Kidney epithelial cell (primary cell): Measurements from ENCODE around the gene TDRD7. TPM values are rescaled to one million over a fixed set of nuclear protein-coding genes. Genes with fewer than 3 reads are reported as not detected.

Source experiments
- DNase-seq: peaks from one replicate; pipeline ENCODE4 v3.0.0-alpha.2; 2010; ENCODE audit warnings: low read depth
- H3K27me3 ChIP-seq: 2 replicates; pipeline ENCODE4 v1.6.0; 2011; ENCODE audit warnings: low read length; ENCODE audit not compliant: control insufficient read depth, insufficient read depth
- H3K36me3 ChIP-seq: 2 replicates; pipeline ENCODE4 v1.5.1; 2011; ENCODE audit warnings: low read length; ENCODE audit not compliant: control insufficient read depth, insufficient read depth
- H3K4me3 ChIP-seq: 2 replicates; pipeline ENCODE4 v1.5.1; 2011; ENCODE audit warnings: low read depth, mild to moderate bottlenecking, control low read depth, low read length
- total RNA-seq: library from RNA; depleted of rRNA; stranded (reverse); fragments of >200 nt; gene quantifications from 2 replicates; pipeline ENCODE4 v1.2.3, GENCODE V29; 2015
- TF ChIP-seq, protein P1 (sequence below): IDR thresholded peaks from 2 replicates; pipeline ENCODE4 v1.5.1; 2011; ENCODE audit warnings: mild to moderate bottlenecking, moderate library complexity, low read length, control low read depth, inconsistent platforms; ENCODE audit not compliant: insufficient read depth, poor library complexity, severe bottlenecking

TDRD7 gene
- total RNA-seq, 1 donor from 2014 or later, result 8.3 TPM

DNA sequence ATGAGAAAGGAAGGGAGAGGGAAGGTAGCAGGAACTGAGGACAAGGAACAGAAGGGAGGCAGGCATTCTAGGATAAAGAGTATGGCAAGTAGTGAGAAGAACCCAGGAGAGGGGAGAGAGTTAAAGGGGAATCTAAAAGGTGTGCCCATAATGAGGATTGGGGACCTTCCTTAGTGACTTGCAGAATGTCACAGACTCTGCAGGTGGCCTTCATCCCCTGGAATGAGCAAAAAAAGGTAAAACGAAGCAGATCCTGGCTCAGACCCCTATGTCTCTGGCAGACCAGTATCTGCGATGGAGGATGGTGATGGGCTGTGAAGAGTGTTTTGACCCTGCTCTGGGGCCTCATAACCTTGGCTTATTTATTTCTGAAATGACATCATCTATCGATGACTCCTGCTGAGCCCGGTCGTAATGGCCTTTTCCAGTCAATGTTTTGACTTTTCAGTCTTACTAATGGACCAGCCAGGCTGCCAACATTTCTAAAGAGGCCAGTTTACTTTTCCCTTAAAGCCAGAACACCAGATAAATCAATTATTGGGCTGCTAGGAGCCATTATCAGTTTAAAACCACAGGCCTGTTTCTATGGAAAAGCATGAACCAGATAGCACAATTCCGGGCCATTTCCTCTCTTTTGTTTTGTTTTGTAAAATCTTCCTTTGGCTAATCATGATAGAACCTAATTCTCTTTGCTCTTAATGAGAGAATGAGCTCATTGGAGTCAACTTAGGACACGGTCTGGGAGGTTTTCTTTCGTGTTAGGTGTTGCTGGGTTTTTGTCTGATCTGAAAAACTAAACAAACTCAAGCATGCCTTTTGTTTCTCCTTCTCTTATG is 92.7 kb downstream of the TDRD7 start:
- DNase-seq, result no peak
- peaks cover 34% of the 10 kb centered on the region for H3K27me3 ChIP-seq

DNA sequence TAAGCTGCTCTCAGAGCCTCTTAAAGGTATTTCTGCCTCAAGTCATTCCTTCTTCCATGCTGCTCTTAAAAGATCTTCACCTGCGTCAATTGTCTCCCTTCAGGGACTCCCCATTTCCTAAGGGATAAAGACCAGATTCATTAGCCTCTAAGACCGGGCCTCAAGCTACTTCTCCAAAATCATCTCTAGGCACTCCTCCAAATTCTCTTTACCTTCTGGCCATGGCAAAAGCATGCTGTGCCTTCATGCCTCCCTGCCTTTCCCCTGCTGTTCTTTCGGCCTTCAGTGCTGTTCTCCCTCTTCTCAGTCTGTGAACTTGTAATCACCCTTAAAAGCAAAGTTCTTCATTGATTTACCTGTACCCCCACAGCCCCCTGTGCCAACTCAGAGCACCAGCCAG is 93.9 kb downstream of the TDRD7 start:
- TF ChIP-seq, protein P1, sequence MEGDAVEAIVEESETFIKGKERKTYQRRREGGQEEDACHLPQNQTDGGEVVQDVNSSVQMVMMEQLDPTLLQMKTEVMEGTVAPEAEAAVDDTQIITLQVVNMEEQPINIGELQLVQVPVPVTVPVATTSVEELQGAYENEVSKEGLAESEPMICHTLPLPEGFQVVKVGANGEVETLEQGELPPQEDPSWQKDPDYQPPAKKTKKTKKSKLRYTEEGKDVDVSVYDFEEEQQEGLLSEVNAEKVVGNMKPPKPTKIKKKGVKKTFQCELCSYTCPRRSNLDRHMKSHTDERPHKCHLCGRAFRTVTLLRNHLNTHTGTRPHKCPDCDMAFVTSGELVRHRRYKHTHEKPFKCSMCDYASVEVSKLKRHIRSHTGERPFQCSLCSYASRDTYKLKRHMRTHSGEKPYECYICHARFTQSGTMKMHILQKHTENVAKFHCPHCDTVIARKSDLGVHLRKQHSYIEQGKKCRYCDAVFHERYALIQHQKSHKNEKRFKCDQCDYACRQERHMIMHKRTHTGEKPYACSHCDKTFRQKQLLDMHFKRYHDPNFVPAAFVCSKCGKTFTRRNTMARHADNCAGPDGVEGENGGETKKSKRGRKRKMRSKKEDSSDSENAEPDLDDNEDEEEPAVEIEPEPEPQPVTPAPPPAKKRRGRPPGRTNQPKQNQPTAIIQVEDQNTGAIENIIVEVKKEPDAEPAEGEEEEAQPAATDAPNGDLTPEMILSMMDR, result no peak
- Histone ChIP-seq H3K36me3 (no peaks in the 10 kb centered on the region), H3K27me3 (peaks cover 34% of the 10 kb centered on the region), H3K4me3 (no peak overlapping the region)
- DNase-seq, result no peak

More for the DNA sequence above, 92.7 kb downstream of the TDRD7 start:
- H3K36me3 ChIP-seq, result no peaks in the 10 kb centered on the region
- TF ChIP-seq, protein P1, result no peak
- no peak overlapping the region for H3K4me3 ChIP-seq

DNA sequence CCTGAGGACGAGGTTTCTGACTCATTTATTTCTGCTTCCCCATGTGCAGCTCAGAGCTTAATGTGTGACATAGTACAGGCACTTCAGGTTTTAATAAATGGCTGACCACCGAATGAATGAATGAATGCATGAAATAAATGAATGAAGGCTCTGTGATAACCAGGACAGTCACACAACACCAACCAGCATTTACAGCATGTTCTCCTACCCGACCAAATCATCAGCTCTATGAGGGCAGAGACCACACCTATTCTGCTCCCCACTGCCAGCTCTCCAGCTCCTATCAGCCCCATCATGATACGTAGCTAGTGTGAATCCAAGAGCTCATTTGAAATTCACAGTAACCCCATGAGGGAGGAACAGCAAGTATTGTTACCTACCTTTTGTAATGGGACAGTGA is 94.4 kb downstream of the TDRD7 start:
- DNase-seq, result no peak
- Histone ChIP-seq H3K4me3 (no peak overlapping the region), H3K27me3 (peaks cover 30% of the 10 kb centered on the region), H3K36me3 (no peaks in the 10 kb centered on the region)
- TF ChIP-seq, protein P1, result no peak

DNA sequence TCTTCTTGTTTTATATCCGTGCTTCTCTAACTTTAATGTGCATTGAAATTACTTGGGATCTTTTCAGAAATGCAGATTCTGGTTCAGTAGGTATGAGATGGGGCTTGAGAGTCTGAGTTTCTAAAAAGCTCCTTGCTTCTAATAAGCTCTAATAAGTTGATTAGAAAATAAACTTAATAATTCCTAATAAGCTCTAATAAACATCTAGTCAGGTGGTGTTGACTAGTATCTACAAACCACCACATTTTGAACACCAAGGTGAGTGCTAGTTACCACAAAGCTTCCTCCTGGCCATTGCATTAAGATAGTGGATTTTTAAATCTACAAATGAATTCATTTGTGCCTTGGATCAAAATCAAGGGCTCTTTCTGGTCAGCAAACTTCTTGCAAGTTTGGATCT is 94.9 kb downstream of the TDRD7 start:
- no peak for DNase-seq
- no peaks in the 10 kb centered on the region for H3K36me3 ChIP-seq
- H3K27me3 ChIP-seq, result peaks cover 28% of the 10 kb centered on the region
- TF ChIP-seq, protein P1, result no peak
- H3K4me3 ChIP-seq, result no peak overlapping the region

DNA sequence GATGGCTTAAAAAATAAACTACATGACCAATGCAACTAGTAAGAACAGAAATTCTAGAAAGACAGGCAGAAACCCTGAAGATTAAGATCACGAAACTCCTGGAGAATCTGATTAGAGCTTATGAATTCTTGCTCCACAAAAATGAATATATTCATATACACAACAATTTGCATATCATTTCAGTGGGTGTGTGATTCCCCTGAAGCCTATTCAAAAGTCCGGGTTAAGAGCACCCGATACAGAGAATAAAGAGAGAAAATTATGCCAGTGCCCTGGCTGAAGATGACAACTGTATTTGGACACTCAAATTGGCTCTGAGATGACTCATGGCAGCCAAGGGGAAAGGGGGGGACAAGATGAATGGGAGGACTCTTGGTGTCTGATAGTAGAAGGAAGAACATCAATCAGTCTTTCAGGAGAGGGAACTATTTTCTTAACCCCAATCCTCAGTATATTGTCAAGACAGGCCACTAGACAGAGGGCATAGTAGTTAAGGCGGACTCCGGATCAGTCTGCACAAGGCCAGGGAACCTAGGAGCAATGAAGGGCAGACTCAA is 95.6 kb downstream of the TDRD7 start:
- Histone ChIP-seq H3K27me3 (peaks cover 21% of the 10 kb centered on the region), H3K4me3 (no peak overlapping the region), H3K36me3 (no peaks in the 10 kb centered on the region)
- DNase-seq, result no peak
- TF ChIP-seq, protein P1, result no peak

DNA sequence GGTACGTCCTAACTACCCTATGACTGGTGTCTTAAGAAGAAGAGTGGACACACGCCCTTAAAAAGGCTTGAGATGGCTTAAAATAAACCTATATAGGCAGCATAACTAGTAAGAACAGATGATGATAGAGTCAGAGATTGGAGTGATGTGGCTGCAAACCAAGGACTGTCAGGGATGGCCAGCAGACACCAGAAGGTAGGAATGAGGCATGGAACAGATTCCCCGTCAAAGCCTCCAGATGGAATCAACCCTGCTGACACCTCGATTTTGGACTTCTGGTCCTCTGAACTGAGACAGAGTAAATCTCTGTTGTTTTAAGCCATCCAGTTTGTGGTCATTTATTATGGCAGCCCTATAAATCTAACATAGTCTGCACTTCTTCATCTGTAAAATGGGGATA is 97.0 kb downstream of the TDRD7 start:
- H3K4me3 ChIP-seq, result no peak overlapping the region
- DNase-seq, result no peak
- peaks cover 9% of the 10 kb centered on the region for H3K27me3 ChIP-seq
- TF ChIP-seq, protein P1, result no peak
- H3K36me3 ChIP-seq, result no peaks in the 10 kb centered on the region
